ENCODE data around the gene THAP11.

The THAP11 gene

DNA sequence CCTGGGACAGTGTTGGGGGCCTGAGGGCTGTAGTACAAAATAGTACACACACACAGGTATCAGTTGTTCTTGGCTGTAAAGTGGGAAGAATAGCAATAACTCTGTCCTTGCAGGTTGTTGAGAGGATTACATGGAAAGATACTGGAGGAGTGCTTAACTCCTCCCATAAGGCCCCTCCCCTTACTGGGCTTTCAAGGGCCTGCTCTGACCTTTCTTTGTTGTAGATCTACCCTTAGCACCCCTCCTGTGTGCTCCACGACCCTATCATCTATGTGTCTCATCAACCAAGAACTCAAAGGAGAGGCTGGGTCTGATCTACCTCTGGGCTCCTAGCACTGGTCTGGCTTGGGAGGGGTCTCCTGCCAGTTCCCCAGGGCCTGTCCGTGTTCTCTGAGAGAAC lies 22.5 kb downstream of the THAP11 start:
- H3K4me3 Mint-ChIP-seq: no peak overlapping the region
- no peaks in the 10 kb centered on the region for H3K36me3 Mint-ChIP-seq
- H3K4me1 Mint-ChIP-seq (ENCODE audit: low read depth): no peaks in the 10 kb centered on the region
- no peaks in the 10 kb centered on the region for H3K9me3 Mint-ChIP-seq (ENCODE audit: low read depth)
- H3K27me3 Mint-ChIP-seq: no peaks in the 10 kb centered on the region
- H3K27ac Mint-ChIP-seq: no peak overlapping the region

GRCh38 chr16:67865318-67865717 lies 23.2 kb downstream of the THAP11 start:
- no peaks in the 10 kb centered on the region for H3K9me3 Mint-ChIP-seq (ENCODE audit: low read depth)
- no peaks in the 10 kb centered on the region for H3K36me3 Mint-ChIP-seq
- no peak overlapping the region for H3K27ac Mint-ChIP-seq
- H3K4me1 Mint-ChIP-seq (ENCODE audit: low read depth): no peaks in the 10 kb centered on the region
- no peak overlapping the region for H3K4me3 Mint-ChIP-seq
- H3K27me3 Mint-ChIP-seq: no peaks in the 10 kb centered on the region

DNA sequence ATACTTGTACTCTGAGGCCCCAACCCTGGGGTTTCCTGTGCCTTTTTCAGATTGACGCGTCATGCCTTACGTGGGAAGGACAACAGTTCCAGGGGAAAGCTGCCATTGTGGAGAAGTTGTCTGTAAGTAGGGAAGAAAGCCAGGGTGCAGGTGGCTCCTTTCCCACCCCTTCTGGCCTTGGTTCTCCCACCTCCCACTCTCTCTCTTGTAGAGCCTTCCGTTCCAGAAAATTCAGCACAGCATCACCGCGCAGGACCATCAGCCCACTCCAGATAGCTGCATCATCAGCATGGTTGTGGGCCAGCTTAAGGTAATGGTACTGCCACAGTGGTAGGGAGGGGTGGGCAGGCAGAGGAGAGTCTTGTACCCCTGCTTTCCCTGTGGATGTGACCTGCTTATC lies 26.2 kb downstream of the THAP11 start:
- H3K27me3 Mint-ChIP-seq: no peaks in the 10 kb centered on the region
- no peak overlapping the region for H3K27ac Mint-ChIP-seq
- H3K36me3 Mint-ChIP-seq: no peaks in the 10 kb centered on the region
- peaks cover 7% of the 10 kb centered on the region for H3K4me1 Mint-ChIP-seq (ENCODE audit: low read depth)
- H3K4me3 Mint-ChIP-seq: no peak overlapping the region
- no peaks in the 10 kb centered on the region for H3K9me3 Mint-ChIP-seq (ENCODE audit: low read depth)

- Mint-ChIP-seq H3K27me3 (no peaks in the 10 kb centered on the region), H3K9me3 (ENCODE audit: low read depth) (no peaks in the 10 kb centered on the region), H3K27ac (no peak overlapping the region), H3K4me3 (no peak overlapping the region), H3K4me1 (ENCODE audit: low read depth) (peaks cover 18% of the 10 kb centered on the region), H3K36me3 (no peaks in the 10 kb centered on the region)
Measured at GRCh38 chr16:67869653-67870052, 27.5 kb downstream of the THAP11 start.

DNA sequence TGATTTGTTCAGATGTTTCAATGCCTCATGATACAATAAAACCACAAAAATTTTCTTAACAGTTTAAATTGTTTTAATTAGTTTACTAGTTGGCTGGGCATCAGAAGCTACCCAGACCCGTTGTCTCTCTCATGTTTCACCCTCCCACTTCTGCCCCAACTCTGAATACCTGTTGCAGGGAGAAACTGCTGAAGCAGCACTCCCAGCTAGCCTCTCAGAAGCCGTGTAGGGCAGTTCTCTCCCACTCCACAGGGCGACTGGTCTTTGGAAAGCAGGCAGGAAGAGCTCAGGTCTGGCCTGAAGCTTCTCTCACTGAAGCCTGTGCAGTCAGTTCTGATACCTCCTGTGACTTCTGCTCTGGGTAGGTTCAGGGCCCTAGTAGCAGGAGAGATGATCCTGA lies 29.1 kb downstream of the THAP11 start:
- Mint-ChIP-seq H3K27me3 (no peaks in the 10 kb centered on the region), H3K36me3 (no peaks in the 10 kb centered on the region), H3K4me3 (no peak overlapping the region), H3K27ac (no peak overlapping the region), H3K4me1 (ENCODE audit: low read depth) (peaks cover 33% of the 10 kb centered on the region), H3K9me3 (ENCODE audit: low read depth) (no peaks in the 10 kb centered on the region)

- Mint-ChIP-seq H3K9me3 (ENCODE audit: low read depth) (no peaks in the 10 kb centered on the region), H3K4me1 (ENCODE audit: low read depth) (peaks cover 34% of the 10 kb centered on the region), H3K27me3 (no peaks in the 10 kb centered on the region), H3K4me3 (peak overlapping the region; percentile 91), H3K27ac (peak overlapping the region; percentile 50), H3K36me3 (no peaks in the 10 kb centered on the region)
Measured at GRCh38 chr16:67872131-67872630, 30.1 kb downstream of the THAP11 start.

DNA sequence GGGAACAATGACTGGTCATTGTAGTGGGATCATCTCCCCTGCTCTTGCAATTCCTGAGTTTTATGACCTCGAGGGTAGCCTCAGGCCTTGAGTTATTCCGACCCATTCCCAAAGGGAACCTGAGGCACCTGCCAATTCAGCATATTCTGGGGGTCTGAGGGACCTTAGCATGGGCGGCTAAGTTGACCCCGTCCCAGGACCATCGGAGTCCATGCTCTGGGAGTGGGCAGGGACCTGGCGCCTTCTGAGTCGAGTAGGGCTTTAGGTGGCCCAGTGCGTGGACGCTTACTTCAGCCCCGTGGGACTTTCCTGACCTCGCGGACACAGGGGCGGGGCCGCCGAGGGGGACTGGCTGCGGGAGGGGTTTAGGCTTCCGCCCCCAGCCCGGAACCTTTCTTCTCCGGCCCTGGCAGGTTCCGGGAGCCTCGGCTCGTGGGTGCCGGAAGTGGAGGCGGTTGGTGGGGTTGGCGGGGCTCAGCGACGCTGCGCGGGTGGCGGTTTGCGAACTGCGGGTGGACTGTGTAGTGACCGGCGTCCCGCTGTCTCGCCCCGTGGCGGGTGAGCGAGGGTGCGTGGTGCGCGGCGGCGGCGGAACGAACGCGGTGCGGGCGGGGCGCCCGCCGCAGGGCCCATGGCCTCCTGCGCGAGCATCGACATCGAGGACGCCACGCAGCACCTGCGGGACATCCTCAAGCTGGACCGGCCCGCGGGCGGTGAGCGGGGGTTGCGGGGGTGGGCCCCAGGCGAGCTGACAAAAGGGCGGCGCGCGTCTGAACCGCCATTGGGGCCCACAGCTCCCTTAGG lies 30.7 kb downstream of the THAP11 start, which contains the start of gene EDC4:
Gene EDC4, plus strand, starts transcription at position 422 of the 804 bp plus-strand sequence. Its CDS starts 210 bp downstream, at position 632.
- H3K36me3 Mint-ChIP-seq: no peaks in the 10 kb centered on the region
- H3K27me3 Mint-ChIP-seq: no peaks in the 10 kb centered on the region

GRCh38 chr16:67873435-67874370 lies 31.6 kb downstream of the THAP11 start:
- Mint-ChIP-seq H3K36me3 (no peaks in the 10 kb centered on the region), H3K4me3 (peak overlapping the region; percentile 91), H3K9me3 (ENCODE audit: low read depth) (no peaks in the 10 kb centered on the region), H3K27ac (peak overlapping the region; percentile 89), H3K4me1 (ENCODE audit: low read depth) (peaks cover 34% of the 10 kb centered on the region), H3K27me3 (no peaks in the 10 kb centered on the region)

More for the DNA sequence above, 30.7 kb downstream of the THAP11 start, which contains the start of gene EDC4:
- Mint-ChIP-seq H3K4me3 (peak within 1 kb of the TSS; percentile 91), H3K27ac (peak within 1 kb of the TSS; percentile 89), H3K4me1 (ENCODE audit: low read depth) (peaks cover 34% of the 10 kb centered on the region), H3K9me3 (ENCODE audit: low read depth) (no peaks in the 10 kb centered on the region)

- Mint-ChIP-seq H3K27me3 (no peaks in the 10 kb centered on the region), H3K36me3 (no peaks in the 10 kb centered on the region), H3K4me3 (peak overlapping the region; percentile 91), H3K4me1 (ENCODE audit: low read depth) (peaks cover 34% of the 10 kb centered on the region), H3K27ac (peak overlapping the region; percentile 89), H3K9me3 (ENCODE audit: low read depth) (no peaks in the 10 kb centered on the region)
Measured at GRCh38 chr16:67874372-67874771, 32.3 kb downstream of the THAP11 start.

DNA sequence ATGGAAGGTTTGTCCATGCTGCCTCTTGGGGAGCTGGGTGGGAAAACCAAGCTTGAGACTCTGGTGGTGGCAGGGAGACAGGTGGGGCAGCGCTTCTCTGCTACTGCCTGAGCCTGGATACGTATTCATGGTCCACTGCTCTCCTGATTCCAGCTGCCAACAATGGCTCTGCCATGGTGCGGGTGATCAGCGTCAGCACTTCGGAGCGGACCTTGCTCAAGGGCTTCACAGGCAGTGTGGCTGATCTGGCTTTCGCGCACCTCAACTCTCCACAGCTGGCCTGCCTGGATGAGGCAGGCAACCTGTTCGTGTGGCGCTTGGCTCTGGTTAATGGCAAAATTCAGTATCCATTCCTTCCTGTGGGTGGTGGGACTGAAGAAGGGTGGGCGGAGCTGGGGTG lies 34.9 kb downstream of the THAP11 start:
- H3K36me3 Mint-ChIP-seq: no peaks in the 10 kb centered on the region
- H3K9me3 Mint-ChIP-seq (ENCODE audit: low read depth): no peaks in the 10 kb centered on the region
- no peak overlapping the region for H3K27ac Mint-ChIP-seq
- no peak overlapping the region for H3K4me3 Mint-ChIP-seq
- H3K27me3 Mint-ChIP-seq: no peaks in the 10 kb centered on the region
- peaks cover 34% of the 10 kb centered on the region for H3K4me1 Mint-ChIP-seq (ENCODE audit: low read depth)

- peaks cover 27% of the 10 kb centered on the region for H3K4me1 Mint-ChIP-seq (ENCODE audit: low read depth)
- no peaks in the 10 kb centered on the region for H3K27me3 Mint-ChIP-seq
- no peaks in the 10 kb centered on the region for H3K36me3 Mint-ChIP-seq
Measured at GRCh38 chr16:67878232-67878631, 36.1 kb downstream of the THAP11 start.

GRCh38 chr16:67878846-67879245 lies 36.7 kb downstream of the THAP11 start:
- Mint-ChIP-seq H3K27ac (no peak overlapping the region), H3K27me3 (no peaks in the 10 kb centered on the region), H3K4me3 (no peak overlapping the region), H3K9me3 (ENCODE audit: low read depth) (no peaks in the 10 kb centered on the region), H3K36me3 (no peaks in the 10 kb centered on the region), H3K4me1 (ENCODE audit: low read depth) (peaks cover 24% of the 10 kb centered on the region)

More at GRCh38 chr16:67878232-67878631, 36.1 kb downstream of the THAP11 start:
- Mint-ChIP-seq H3K9me3 (ENCODE audit: low read depth) (no peaks in the 10 kb centered on the region), H3K27ac (no peak overlapping the region), H3K4me3 (no peak overlapping the region)

GRCh38 chr16:67879462-67879861 lies 37.3 kb downstream of the THAP11 start:
- no peaks in the 10 kb centered on the region for H3K27me3 Mint-ChIP-seq
- peaks cover 18% of the 10 kb centered on the region for H3K4me1 Mint-ChIP-seq (ENCODE audit: low read depth)
- H3K27ac Mint-ChIP-seq: no peak overlapping the region
- H3K4me3 Mint-ChIP-seq: no peak overlapping the region
- no peaks in the 10 kb centered on the region for H3K36me3 Mint-ChIP-seq
- no peaks in the 10 kb centered on the region for H3K9me3 Mint-ChIP-seq (ENCODE audit: low read depth)

- Mint-ChIP-seq H3K4me3 (no peak overlapping the region), H3K27ac (no peak overlapping the region), H3K36me3 (no peaks in the 10 kb centered on the region), H3K4me1 (ENCODE audit: low read depth) (peaks cover 14% of the 10 kb centered on the region), H3K27me3 (no peaks in the 10 kb centered on the region), H3K9me3 (ENCODE audit: low read depth) (no peaks in the 10 kb centered on the region)
Measured at GRCh38 chr16:67879936-67880335, 37.8 kb downstream of the THAP11 start.

GRCh38 chr16:67880584-67880983 lies 38.5 kb downstream of the THAP11 start:
- no peaks in the 10 kb centered on the region for H3K36me3 Mint-ChIP-seq
- H3K4me3 Mint-ChIP-seq: no peak overlapping the region
- H3K9me3 Mint-ChIP-seq (ENCODE audit: low read depth): no peaks in the 10 kb centered on the region
- H3K27ac Mint-ChIP-seq: peak overlapping the region; percentile 77
- no peaks in the 10 kb centered on the region for H3K27me3 Mint-ChIP-seq
- H3K4me1 Mint-ChIP-seq (ENCODE audit: low read depth): peaks cover 7% of the 10 kb centered on the region
